Measurements from ENCODE around the gene GBX1.

GBX1 gene

DNA sequence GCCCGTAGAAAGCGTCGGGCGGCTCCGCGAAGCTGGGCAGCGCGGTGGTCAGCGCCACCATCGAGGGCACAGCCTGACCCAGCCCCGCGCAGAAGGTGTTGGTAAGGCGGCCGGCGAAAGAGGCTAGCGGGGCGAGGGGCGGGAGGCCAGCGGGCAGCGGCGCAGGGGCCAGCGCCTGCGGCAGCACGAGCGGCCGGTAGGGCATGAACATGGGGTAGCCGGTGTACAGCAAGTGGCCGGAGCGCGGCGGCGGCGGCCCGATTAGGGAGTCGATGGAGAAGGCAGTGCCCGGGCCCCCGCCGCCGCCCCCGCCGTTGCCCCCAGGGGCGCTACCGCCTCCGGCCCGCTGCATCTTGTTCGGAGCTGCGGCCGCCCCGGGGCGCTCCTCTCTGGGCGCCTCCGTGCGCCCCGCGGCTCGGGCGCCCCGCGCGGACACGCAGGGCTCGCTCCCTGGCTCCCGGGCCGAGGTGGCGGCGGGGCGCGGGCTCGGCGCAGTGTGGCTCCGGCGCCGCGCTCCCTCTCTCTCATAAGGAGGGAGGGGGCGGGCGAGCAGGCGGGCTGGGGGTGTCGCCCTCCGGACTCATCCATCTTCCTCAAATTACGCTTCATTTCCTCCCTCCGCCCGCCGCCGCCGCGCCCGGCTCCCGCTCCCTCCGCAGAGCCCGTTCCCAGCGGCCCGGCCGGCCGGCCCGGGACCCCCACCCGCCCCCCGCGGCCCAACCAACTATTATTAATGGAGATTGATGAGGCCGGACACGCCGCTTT lies at the start of gene GBX1:
Gene GBX1 (minus strand): TSS at position 498 of the 765 bp plus-strand sequence. CDS start 146 bp downstream, at position 352.
- no peak within 1 kb of the TSS for H3K4me3 ChIP-seq (replicated peaks; ENCODE audit: low read depth, low read length)
- TF ChIP-seq, protein P1, sequence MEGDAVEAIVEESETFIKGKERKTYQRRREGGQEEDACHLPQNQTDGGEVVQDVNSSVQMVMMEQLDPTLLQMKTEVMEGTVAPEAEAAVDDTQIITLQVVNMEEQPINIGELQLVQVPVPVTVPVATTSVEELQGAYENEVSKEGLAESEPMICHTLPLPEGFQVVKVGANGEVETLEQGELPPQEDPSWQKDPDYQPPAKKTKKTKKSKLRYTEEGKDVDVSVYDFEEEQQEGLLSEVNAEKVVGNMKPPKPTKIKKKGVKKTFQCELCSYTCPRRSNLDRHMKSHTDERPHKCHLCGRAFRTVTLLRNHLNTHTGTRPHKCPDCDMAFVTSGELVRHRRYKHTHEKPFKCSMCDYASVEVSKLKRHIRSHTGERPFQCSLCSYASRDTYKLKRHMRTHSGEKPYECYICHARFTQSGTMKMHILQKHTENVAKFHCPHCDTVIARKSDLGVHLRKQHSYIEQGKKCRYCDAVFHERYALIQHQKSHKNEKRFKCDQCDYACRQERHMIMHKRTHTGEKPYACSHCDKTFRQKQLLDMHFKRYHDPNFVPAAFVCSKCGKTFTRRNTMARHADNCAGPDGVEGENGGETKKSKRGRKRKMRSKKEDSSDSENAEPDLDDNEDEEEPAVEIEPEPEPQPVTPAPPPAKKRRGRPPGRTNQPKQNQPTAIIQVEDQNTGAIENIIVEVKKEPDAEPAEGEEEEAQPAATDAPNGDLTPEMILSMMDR (IDR thresholded peaks at IDR 0.05; ENCODE audit: low read length, missing control alignments), result no peak
- no peak for DNase-seq (ENCODE audit: low read depth)

DNA sequence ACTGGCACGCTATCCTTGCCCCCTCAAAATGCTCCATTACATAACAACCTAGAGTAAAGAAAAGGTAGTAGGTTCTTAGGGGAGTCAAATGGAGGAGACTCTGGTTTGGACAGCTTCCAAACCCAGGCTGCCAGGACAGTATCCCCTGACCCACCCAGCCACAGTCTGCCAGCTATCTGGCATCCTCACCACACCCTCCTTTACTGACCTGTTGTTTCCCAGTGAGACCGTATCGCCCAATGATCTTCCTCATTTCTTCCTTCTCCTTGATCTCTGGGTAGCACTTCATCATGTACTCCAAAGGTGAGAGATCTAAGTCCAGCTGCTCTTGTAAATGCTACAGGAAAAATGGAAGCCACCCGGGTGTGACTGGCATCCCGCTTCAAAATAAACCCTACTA lies 47.9 kb upstream of the GBX1 start:
- no peak for DNase-seq (ENCODE audit: low read depth)
- TF ChIP-seq, protein P1 (IDR thresholded peaks at IDR 0.05; ENCODE audit: low read length, missing control alignments), result no peak
- no peak overlapping the region for H3K4me3 ChIP-seq (replicated peaks; ENCODE audit: low read depth, low read length)

DNA sequence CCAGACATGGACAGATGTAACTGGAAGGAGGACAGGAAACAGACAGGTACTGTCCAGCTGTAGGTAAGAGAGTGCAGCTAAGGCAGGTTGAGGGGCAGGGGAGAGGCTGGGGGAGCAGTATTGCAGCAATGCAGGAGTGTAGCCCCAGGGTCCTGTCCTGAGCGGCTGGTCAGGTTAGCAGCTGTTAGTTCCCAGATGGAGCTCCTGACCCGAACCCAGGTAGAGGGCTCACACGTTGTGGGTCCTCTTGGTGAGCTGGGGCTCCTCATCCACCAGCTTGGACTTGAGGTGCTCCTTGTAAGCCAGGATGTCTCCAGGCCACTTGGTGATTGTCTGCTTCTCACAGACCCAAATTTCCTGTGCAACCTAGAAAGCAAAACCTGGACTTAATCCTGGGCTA lies 46.3 kb upstream of the GBX1 start:
- H3K4me3 ChIP-seq (replicated peaks; ENCODE audit: low read depth, low read length), result no peak overlapping the region
- no peak for DNase-seq (ENCODE audit: low read depth)
- TF ChIP-seq, protein P1 (IDR thresholded peaks at IDR 0.05; ENCODE audit: low read length, missing control alignments), result no peak

DNA sequence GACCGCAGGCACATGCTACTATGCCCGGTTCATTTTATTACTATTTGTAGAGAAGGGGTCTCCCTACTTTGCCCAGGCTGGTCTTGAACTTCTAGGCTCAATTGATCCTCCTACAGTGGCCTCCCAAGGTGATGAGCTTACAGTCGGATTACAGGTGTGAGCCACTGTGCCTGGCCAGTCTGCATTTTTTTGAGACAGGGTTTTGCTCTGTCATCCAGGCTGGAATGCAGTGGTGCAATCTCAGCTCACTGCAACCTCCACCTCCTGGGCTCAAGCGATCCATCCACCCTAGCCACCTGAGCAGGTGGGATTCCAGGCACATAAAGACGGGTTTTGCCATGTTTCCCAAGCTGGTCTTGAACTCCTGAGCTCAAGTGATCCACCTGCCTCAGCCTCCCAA lies 45.1 kb upstream of the GBX1 start:
- no peak for DNase-seq (ENCODE audit: low read depth)
- TF ChIP-seq, protein P1 (IDR thresholded peaks at IDR 0.05; ENCODE audit: low read length, missing control alignments), result no peak
- H3K4me3 ChIP-seq (replicated peaks; ENCODE audit: low read depth, low read length), result no peak overlapping the region

DNA sequence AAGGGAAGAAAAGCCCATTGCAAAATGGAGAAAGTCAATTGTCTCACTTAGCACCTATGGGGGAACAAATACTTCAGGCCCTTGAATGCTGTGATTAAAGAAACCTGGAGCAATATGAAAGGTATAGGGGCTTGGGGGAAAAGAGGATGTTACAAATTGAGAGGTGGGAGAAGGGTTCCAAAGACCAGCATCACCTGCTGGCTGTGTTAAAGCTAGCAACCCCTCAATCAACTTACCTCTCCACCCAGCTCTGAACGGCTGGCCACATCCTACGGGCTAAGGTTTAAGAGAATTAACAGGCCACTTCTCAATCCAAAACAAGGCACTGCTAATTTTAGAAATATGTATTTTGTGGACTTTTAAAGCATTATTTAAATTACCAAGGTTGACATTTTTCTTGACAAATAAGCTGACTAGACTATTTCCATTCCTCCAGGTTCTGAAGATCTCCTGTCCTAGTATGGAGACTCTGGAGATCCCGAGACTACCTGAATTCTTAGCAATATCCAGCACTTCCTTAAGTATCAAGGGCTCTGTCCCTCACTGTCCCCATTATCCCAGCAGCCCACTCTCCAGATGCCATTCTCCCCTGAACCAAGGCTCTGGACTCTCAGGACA lies 43.8 kb upstream of the GBX1 start:
- no peak overlapping the region for H3K4me3 ChIP-seq (replicated peaks; ENCODE audit: low read depth, low read length)
- no peak for DNase-seq (ENCODE audit: low read depth)
- TF ChIP-seq, protein P1 (IDR thresholded peaks at IDR 0.05; ENCODE audit: low read length, missing control alignments), result no peak

DNA sequence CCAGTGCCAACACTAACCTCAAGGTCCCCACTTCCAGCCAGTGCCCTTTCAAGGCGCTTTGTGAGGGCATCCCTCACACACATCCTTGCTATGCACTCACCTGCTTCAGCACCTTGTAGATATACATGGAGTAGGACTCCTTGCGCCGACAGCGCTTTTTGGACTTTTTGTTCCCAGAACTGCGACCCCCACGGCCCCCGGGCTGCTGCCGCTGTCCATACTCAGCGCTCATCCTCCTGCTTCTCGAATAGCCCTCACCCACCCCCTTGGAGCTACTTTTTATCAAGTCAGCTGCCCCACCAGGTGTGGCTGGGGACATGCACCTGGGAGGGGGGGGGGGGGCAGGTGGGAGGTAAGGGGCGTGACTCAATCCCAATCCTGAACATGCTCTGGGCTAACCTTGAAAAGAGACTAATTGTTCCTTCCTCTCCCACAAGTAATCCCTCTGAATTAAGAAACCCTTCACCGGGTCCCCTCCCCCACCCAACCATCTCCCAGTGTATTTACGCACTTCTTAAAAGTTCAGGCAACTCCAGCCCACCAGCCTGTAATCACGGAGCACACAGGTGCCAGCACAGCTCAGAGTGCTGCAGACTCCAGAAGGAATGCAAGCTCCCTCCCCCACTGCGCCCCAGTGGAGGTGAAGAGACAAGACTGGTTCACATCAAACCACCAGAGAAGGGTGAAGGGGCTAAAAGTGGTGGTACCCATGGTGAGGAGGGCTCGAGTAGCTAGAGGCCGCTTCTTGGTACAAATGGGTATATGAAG lies 42.8 kb upstream of the GBX1 start, which contains the start of gene H2BK1:
Gene H2BK1 (minus strand): TSS at position 402 of the 768 bp plus-strand sequence. CDS start 170 bp downstream, at position 232.
- no peak within 1 kb of the TSS for H3K4me3 ChIP-seq (replicated peaks; ENCODE audit: low read depth, low read length)
- no peak for DNase-seq (ENCODE audit: low read depth)
- TF ChIP-seq, protein P1 (IDR thresholded peaks at IDR 0.05; ENCODE audit: low read length, missing control alignments), result no peak
